Measurements from ENCODE around the gene BTG4.

The BTG4 gene

GRCh38 chr11:111479666-111480065, 32.5 kb downstream of the BTG4 start:
- no peak for DNase-seq

DNA sequence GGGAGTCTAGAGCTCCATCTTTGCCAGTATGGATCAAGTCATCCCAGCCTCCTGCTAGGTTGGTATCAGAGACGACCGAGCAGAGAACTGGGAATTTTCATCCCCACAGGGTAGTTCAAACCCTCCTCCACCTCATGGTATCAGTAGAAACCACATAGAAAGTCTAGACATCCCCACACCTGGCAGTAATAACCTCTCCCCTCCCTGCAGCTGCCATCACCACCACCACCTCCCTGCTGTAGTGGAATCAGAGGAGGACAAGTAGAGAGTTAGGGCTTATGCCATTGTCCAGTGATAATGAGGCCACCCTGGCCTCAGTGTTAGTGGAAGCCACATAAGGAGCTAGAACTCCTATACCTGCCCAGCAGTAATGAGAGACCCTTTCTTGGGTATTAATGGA, 34.3 kb downstream of the BTG4 start:
- DNase-seq: no peak

DNA sequence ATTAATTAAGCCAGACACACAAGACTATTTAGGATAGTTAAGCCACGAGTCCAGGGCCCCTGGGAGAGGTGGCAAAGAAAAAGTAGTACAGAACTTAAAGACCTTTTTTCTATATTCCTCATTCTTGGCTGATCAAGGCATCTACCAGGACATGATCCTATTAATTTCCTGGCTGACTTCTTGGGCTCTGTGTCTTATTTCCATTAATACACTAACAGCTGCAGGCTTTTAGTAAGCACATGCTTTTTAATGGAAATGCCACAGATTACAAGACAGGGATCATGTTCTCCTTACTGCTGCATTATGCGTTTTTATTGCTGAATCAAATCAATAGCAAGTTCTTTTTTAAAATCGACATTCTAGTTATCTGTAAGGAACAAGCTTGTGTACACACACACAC, 35.2 kb downstream of the BTG4 start:
- DNase-seq: no peak

- no peak for DNase-seq
These were observed 35.8 kb downstream of the BTG4 start for GRCh38 chr11:111476366-111476765.

DNA sequence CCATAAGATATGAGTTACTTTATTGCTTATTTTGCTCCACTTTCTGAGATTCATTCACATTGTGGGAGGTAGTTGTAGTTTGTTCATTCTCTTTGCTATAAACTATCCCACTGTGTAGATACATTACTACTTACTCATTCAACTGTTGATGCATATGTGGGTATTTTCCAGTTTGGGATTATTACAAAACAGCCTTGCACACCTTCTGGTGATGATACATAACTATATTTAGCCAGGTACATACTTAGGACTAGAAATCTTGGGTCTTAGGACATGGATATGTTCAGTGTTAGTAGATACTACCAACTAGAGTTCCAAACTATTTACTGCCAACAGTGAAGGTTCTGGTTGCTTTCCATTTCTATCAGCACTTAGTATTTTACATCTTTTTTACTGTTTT, 37.8 kb downstream of the BTG4 start:
- DNase-seq: no peak

DNA sequence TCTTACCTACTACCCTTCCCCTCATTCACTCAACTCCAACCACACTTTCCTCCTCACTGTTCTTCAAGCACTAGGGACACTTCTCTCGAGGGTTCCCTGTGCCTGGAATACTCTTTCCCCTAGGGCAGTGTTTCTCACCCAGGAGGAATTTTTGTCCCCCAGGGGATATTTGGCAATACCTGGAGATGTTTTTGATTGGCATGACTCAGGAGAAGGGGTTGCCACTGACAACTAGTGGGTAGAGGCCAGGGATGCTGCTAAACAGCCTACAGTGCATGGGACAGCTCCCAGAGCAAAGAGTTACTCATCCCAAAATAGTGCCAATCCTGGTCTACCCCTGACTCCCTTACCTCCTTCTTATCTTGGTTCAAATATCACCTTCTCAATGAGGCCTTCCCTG, 40.0 kb downstream of the BTG4 start:
- no peak for DNase-seq

- no peak for DNase-seq
These were observed 43.0 kb downstream of the BTG4 start for GRCh38 chr11:111469200-111469599.

- no peak for DNase-seq
These were observed 45.6 kb downstream of the BTG4 start for GRCh38 chr11:111466615-111467014.

GRCh38 chr11:111465400-111465799, 46.8 kb downstream of the BTG4 start:
- no peak for DNase-seq

DNA sequence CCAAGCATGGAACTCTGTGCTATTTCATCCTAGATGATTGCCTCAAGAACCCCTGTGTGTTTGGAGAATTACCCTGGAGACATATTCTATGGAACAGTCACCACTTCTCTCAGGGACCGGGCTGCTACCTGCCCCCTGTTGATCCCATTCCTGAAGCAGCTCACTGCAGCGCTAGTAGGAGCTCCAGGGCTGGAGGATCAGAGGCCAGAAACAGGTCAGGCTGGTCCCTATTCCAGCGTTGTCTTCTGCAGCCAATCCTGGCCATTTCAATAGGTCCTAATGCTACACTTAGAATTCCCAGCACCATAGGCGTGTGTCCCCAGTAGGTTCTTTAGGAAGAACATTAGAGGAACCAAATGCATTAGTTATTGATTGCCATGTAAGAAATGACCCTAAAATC, 48.9 kb downstream of the BTG4 start:
- DNase-seq: no peak

DNA sequence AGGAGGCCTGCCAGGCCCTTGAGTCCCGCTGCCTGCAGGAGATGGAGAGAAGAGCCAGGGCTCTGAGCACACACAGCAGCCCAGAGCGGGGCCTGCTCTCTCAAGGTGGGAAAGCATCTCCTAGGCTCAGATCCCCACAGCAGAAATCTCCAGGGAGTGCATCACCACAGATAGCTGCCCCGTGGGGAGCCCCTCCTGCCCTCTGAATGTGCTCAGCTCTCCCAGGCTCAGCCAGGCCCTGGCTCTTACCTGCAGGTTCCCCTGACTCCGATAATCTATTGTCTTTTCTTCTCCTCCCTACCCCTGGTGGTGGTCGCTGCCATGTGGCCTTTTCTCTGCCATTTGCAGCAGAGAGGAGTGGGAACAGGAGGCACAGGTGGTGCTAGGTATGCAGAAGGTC, 49.9 kb downstream of the BTG4 start:
- no peak for DNase-seq

DNA sequence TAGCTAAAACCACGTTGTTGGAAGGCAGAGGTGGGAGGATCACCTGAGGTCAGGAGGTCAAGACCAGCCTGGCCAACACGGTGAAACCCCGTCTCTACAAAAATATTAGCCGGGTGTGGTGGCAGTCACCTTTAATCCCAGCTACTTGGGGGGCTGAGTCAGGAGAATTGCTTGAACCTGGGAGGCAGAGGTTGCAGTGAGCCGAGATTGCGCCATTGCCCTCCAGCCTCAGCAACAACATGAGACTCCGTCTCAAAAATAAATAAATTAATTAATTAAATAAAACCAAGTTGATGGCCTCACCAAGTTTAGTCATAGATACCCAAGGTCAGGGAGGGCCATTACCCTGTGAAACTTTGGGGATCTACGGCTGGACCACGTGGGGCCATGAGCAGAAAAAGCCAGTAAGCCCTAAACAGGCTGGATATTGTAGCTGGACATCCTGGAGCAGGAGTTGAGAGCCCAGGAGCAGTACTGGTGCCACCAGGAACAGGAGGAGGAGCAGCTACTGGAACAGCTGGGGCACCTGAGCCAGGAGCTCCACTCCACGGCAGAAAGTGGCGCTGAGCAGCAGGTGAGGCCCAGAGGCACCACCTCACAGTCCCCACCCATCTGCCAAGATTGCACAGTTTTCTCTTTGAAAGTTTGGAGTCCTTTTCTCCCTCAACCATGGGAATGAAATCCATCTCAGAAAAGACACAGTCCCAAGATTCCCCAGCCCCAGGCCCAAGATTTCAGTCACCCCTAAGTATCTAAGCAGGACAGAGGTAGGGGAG, 50.5 kb downstream of the BTG4 start:
- DNase-seq: no peak

GRCh38 chr11:111460856-111461255, 51.3 kb downstream of the BTG4 start:
- DNase-seq: no peak

DNA sequence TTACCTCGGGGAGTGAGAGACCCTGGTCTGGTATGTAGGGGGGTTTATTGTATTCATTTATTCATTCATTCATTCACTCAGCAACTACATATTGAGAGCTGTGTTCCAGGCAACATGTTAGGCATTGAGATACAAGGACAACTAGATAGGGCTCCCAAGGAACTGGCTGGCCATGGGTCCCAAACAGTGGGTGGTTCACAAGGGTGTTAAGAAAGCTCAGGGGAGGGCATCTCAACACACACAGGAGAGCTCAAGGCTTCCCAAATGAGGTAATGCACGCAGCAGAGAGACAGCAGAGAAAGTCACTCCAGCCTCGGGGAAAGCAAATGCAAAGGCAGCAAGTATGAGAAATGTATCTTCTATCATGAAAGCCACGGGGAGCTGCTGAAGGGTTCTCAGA, 51.8 kb downstream of the BTG4 start:
- DNase-seq: no peak

DNA sequence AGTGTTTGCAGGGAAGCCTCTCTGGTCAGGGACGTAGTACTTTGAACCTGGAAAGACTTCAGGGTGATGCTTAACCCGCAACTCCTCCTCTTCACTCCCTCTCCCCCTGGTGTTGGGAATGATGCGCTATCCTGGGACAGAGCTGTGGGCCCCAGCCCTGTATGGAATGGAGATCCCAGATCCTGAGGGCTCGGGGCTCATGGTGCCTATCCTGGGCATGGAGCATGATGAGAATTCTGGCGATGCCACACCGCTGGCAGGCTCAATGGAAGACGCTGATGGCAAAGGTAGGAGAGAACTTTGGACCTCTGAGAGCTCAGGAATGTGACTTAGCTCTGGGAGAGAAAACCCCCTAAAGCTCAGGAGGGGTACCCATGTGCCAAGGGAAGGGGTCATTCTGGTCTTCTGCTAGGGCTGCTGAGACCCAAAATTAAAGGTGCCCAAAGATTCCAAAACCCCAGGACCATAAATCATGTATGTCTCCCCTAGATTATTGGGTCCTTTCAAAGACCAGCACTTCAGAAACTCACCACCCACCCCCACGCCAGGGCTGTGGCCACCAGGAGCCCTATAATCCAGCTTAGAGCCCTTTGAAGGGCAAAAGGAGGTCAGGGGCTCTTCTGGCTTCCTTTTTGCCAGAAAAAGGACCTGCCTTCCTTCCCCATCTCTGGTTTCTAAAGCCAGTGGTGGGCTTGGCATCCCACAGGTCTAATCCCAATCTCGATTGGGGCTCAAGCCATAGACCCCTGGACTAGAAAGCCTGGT, 52.5 kb downstream of the BTG4 start:
- no peak for DNase-seq

DNA sequence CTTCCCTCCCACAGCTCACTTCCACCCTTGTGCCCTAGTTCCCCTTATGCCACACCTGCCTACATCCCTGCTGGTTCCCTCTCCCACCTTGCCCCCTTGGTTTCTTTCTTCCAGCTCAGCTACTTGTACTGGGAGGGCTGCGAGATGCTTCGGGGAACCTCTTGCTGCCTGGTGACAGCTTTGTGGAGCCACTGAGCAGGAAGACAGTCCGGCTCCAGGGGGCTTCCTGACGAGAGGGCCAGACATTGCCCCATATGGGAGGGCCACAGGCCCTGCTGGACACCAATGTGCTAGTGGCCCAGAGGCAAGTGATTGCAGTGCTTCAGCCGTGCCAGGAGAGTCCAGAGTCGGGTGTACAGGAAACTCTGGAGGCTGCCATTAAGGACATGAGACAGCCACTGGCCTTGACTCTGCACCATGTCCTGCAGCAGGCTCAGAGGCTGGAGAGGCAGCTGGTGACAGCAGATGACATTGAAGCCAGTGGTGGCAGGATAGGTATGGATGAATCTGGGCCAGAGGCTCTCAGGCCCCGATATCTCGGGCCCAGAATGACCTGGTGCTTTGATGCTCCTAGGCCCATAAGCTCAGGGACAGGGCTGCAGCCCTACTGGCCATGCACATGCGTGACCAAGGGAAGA, 54.3 kb downstream of the BTG4 start:
- DNase-seq: no peak

- DNase-seq: no peak
These were observed 55.1 kb downstream of the BTG4 start for GRCh38 chr11:111456859-111457730.

DNA sequence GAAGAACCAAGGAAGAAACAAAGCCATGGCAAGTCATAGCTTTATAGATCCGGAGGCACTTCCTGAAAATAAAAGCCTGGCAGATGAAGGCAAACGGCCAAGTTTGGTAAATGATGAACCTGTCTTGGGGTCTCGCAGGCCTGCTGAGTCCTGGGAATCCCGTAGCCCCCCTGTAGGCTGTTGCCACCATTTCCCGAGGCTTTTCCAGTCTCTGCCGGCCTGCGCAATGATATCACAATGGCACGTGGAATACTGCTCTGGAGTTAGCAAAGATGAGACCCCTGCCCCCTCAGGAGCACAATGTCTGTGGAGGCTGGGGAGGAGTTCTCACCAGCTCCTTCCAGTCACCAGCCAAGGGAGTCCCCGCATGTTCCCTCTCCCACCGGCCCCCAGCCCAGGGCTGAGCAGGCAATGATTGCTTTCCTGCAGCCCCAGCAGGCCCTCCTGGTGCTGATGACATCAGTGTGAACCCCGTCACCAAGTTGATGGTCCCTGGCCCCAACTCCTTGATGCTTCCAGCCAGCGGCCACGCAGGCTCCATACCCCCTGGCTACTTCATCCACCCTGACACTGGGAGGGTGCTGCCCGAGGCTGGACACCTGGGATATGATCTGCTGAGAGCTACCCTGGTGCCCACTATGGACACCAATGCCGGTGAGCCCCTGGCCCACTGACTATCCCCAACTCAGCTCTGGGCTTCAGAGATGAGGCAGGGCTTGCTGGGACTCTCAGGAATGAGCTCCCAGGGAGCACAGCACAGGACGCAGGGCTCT, 55.9 kb downstream of the BTG4 start:
- DNase-seq: no peak

DNA sequence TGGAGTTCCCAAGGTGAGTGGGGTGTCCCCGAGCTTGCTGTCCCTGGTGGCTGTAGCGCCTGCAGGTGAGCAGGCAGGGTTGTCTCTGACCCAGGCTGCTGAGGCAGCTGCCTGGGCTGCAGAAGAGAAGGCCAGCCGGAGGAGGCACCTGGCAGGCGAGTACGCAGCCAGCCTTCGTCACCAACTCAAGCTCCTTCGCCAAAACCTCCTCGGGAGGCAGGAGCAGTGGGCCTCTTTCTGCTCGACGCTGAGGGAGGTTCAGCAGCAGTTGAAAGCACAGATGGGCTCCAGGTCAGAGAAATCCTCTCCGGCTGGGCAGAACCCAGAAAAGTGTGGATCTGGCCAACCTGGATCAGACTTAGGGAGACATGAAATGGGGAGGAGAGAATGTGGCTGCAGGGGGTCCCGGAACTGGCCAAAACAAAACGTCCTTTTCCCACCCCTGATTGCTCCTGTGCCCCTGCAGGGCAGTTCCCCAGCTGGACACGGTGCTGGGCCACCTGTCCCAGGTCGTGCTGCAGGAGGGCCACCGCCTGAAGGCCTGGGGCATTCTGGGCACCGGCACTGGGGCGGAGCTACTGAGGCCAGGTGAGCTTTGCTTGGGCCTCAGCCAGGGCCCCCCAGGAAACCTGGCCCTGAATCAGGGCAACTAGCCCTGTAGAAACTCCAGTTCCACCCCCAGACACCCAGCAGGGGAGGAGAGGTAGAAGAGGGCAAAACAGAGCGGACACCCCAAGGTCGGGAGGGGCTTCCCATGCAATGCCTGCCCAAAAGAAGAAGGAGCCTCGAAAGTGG, 56.7 kb downstream of the BTG4 start:
- DNase-seq: no peak

- peak; percentile 61 for DNase-seq
These were observed 57.5 kb downstream of the BTG4 start for GRCh38 chr11:111454561-111455192.
